NCI-H1436 treated with DMSO at 0.1 percent for 48 hours (cell line): ENCODE results near the gene INTS3.
"Not testable (repeated sequence)": the region's sequence is repeated elsewhere in the genome, so short reads cannot be mapped to it uniquely, and the experiment has no call there.

ENCODE experiments used
- DNase-seq: peaks from one replicate; lab custom pipeline; 2025; lab: John Stamatoyannopoulos, UW

INTS3 gene

GRCh38 chr1:153779781-153780541, 52.1 kb downstream of the INTS3 start:
- no peak for DNase-seq

- no peak for DNase-seq
Measured at GRCh38 chr1:153780551-153780950, 52.7 kb downstream of the INTS3 start.

- DNase-seq = not testable (repeated sequence)
Measured at GRCh38 chr1:153782648-153783047, 54.8 kb downstream of the INTS3 start.

- peak; percentile 46 for DNase-seq
Measured at GRCh38 chr1:153783233-153784190, 55.7 kb downstream of the INTS3 start.

GRCh38 chr1:153786038-153786790, 58.4 kb downstream of the INTS3 start:
- DNase-seq = no peak

- DNase-seq = no peak
Measured at GRCh38 chr1:153789478-153790034, 61.7 kb downstream of the INTS3 start.

- no peak for DNase-seq
Measured at GRCh38 chr1:153790313-153790965, 62.6 kb downstream of the INTS3 start.

GRCh38 chr1:153790966-153791647, 63.3 kb downstream of the INTS3 start:
- DNase-seq = no peak

- no peak for DNase-seq
Measured at GRCh38 chr1:153791648-153792253, 63.9 kb downstream of the INTS3 start.

GRCh38 chr1:153792631-153793041, 64.8 kb downstream of the INTS3 start:
- DNase-seq = no peak

- no peak for DNase-seq
Measured at GRCh38 chr1:153793261-153793972, 65.6 kb downstream of the INTS3 start.

GRCh38 chr1:153793973-153794615, 66.2 kb downstream of the INTS3 start:
- no peak for DNase-seq

- no peak for DNase-seq
Measured at GRCh38 chr1:153794624-153795329, 66.9 kb downstream of the INTS3 start.

GRCh38 chr1:153795330-153795837, 67.5 kb downstream of the INTS3 start:
- no peak for DNase-seq

GRCh38 chr1:153795934-153796785, 68.3 kb downstream of the INTS3 start:
- DNase-seq = no peak

GRCh38 chr1:153796786-153797659, 69.2 kb downstream of the INTS3 start:
- no peak for DNase-seq

GRCh38 chr1:153798468-153798780, 70.6 kb downstream of the INTS3 start:
- DNase-seq = no peak
